Measurements from ENCODE around the gene EDN1. TPM values are rescaled to one million over a fixed set of nuclear protein-coding genes. Genes with fewer than 3 reads are reported as not detected.

EDN1 gene
- total RNA-seq, 1 donor from 2014 or later, result 0.29 TPM

GRCh38 chr6:12269110-12269509 is 21.1 kb upstream of the EDN1 start:
- DNase-seq (ENCODE audit: low read depth), result no peak

- no peak for DNase-seq (ENCODE audit: low read depth)
Observed at GRCh38 chr6:12270551-12271230, 19.5 kb upstream of the EDN1 start.

GRCh38 chr6:12271594-12271993 is 18.6 kb upstream of the EDN1 start:
- DNase-seq (ENCODE audit: low read depth), result no peak

- DNase-seq (ENCODE audit: low read depth), result no peak
Observed at GRCh38 chr6:12271997-12272396, 18.2 kb upstream of the EDN1 start.

GRCh38 chr6:12275107-12275506 is 15.1 kb upstream of the EDN1 start:
- DNase-seq (ENCODE audit: low read depth), result peak; percentile 58

- DNase-seq (ENCODE audit: low read depth), result no peak
Observed at GRCh38 chr6:12276930-12277315, 13.2 kb upstream of the EDN1 start.

- DNase-seq (ENCODE audit: low read depth), result no peak
Observed at GRCh38 chr6:12277386-12277785, 12.8 kb upstream of the EDN1 start.

- DNase-seq (ENCODE audit: low read depth), result no peak
Observed at GRCh38 chr6:12278915-12279314, 11.2 kb upstream of the EDN1 start.

- no peak for DNase-seq (ENCODE audit: low read depth)
Observed at GRCh38 chr6:12279322-12280091, 10.7 kb upstream of the EDN1 start.

GRCh38 chr6:12280458-12280857 is 9.7 kb upstream of the EDN1 start:
- DNase-seq (ENCODE audit: low read depth), result no peak

- DNase-seq (ENCODE audit: low read depth), result no peak
Observed at GRCh38 chr6:12280902-12281301, 9.3 kb upstream of the EDN1 start.

- DNase-seq (ENCODE audit: low read depth), result no peak
Observed at GRCh38 chr6:12283904-12284303, 6.3 kb upstream of the EDN1 start.

GRCh38 chr6:12286373-12287110 is 3.6 kb upstream of the EDN1 start:
- no peak for DNase-seq (ENCODE audit: low read depth)

- no peak for DNase-seq (ENCODE audit: low read depth)
Observed at GRCh38 chr6:12288211-12288618, 1.9 kb upstream of the EDN1 start.

- no peak for DNase-seq (ENCODE audit: low read depth)
Observed at GRCh38 chr6:12288914-12289313, 1.2 kb upstream of the EDN1 start.

- peak; percentile 68 for DNase-seq (ENCODE audit: low read depth)
Observed at GRCh38 chr6:12289365-12289919, 719 bp upstream of the EDN1 start.

- DNase-seq (ENCODE audit: low read depth), result no peak
Observed at GRCh38 chr6:12291071-12291838, 1.1 kb downstream of the EDN1 start.

- no peak for DNase-seq (ENCODE audit: low read depth)
Observed at GRCh38 chr6:12291839-12292604, 1.9 kb downstream of the EDN1 start.

GRCh38 chr6:12293235-12293930 is 3.2 kb downstream of the EDN1 start:
- no peak for DNase-seq (ENCODE audit: low read depth)
